NCI-H226 (cell line): Measurements from ENCODE around the gene NFATC3.
A peak's percentile ranks its signal among the peaks of the same experiment; 100 is the strongest.

Experiments
- DNase-seq: peaks from one replicate; pipeline ENCODE4 v3.0.0-alpha.2; 2015

The NFATC3 gene

GRCh38 chr16:68252383-68252782, 167.2 kb downstream of the NFATC3 start:
- DNase-seq: no peak

- no peak for DNase-seq
Observed at GRCh38 chr16:68253721-68254120, 168.6 kb downstream of the NFATC3 start.

- no peak for DNase-seq
Observed at GRCh38 chr16:68255712-68256111, 170.5 kb downstream of the NFATC3 start.

GRCh38 chr16:68257251-68257905, 172.2 kb downstream of the NFATC3 start:
- no peak for DNase-seq

- DNase-seq: peak; percentile 80
Observed at GRCh38 chr16:68257906-68258800, 173.0 kb downstream of the NFATC3 start.

- DNase-seq: no peak
Observed at GRCh38 chr16:68259007-68259825, 174.0 kb downstream of the NFATC3 start.

- no peak for DNase-seq
Observed at GRCh38 chr16:68263559-68264127, 178.5 kb downstream of the NFATC3 start.

GRCh38 chr16:68264128-68265077, 179.2 kb downstream of the NFATC3 start, which contains the start of gene SLC7A6:
SLC7A6 (plus strand) TSS chr16:68264526; CDS start chr16:68274727, 10,201 bp downstream.
- DNase-seq: peak; percentile 80

GRCh38 chr16:68265078-68265920, 180.1 kb downstream of the NFATC3 start:
- DNase-seq: peak; percentile 80

GRCh38 chr16:68267612-68268405, 182.6 kb downstream of the NFATC3 start:
- no peak for DNase-seq

GRCh38 chr16:68269793-68270192, 184.6 kb downstream of the NFATC3 start:
- DNase-seq: no peak

GRCh38 chr16:68270353-68270752, 185.2 kb downstream of the NFATC3 start:
- DNase-seq: no peak

GRCh38 chr16:68272507-68273209, 187.5 kb downstream of the NFATC3 start:
- no peak for DNase-seq

- no peak for DNase-seq
Observed at GRCh38 chr16:68273459-68273858, 188.3 kb downstream of the NFATC3 start.

- DNase-seq: no peak
Observed at GRCh38 chr16:68273896-68274295, 188.7 kb downstream of the NFATC3 start.

GRCh38 chr16:68274441-68274840, 189.3 kb downstream of the NFATC3 start:
- DNase-seq: no peak

- DNase-seq: no peak
Observed at GRCh38 chr16:68275611-68276191, 190.5 kb downstream of the NFATC3 start.

- no peak for DNase-seq
Observed at GRCh38 chr16:68276223-68276622, 191.1 kb downstream of the NFATC3 start.
